B cell (primary cell): ENCODE data around the gene PACSIN1. TPM values are rescaled to one million over a fixed set of nuclear protein-coding genes. Genes with fewer than 3 reads are reported as not detected.
A peak's percentile ranks its signal among the peaks of the same experiment; 100 is the strongest.

Experiments
- ATAC-seq: fragments of 200-7000 bp; cut with Tn5 transposase; one replicate; pipeline ENCODE4 v1.10.0; 2021; ENCODE audit warnings: low read depth, mild to moderate bottlenecking, moderate number of reproducible peaks, moderate library complexity
- CTCF ChIA-PET: fragments of 350-600 bp; sonication (Branson Sonifier 250); formaldehyde crosslinking; loops from one replicate; lab custom pipeline; 2021; ENCODE audit warnings: antibody characterized with exemption, inconsistent platforms; lab: Charles Lee
- POLR2A ChIA-PET: fragments of 350-600 bp; sonication (Branson Sonifier 250); formaldehyde crosslinking; loops from one replicate; lab custom pipeline; 2021; ENCODE audit warnings: antibody characterized with exemption; lab: Charles Lee
- DNase-seq: peaks from one replicate; pipeline ENCODE4 v3.0.0; 2013
- H2AFZ ChIP-seq: 2 replicates; pipeline ENCODE4 v1.6.1; 2012; ENCODE audit warnings: mild to moderate bottlenecking, low read depth, low read length; ENCODE audit not compliant: insufficient read depth, poor library complexity, severe bottlenecking
- H3K27ac ChIP-seq, 2 donors: 1 replicate in 1 of 2; 2 replicates in 1 of 2; pipeline ENCODE4 v1.5.1; 2012 to 2013; ENCODE audit warnings: low read length in 2 of 2, mild to moderate bottlenecking in 2 of 2, moderate library complexity in 1 of 2
- H3K27me3 ChIP-seq, 4 experiments: fragments of 200-600 bp in 1 of 4; sonication (generic) in 1 of 4; replicated peaks in 1 of 4; 1 replicate in 2 of 4; 2 replicates in 2 of 4; pipeline versions ENCODE4 v1.6.1 to v1.7.0; 2013 to 2016; ENCODE audit warnings: low read length in 3 of 4, mild to moderate bottlenecking in 2 of 4, mixed read lengths in 1 of 4, moderate library complexity in 1 of 4; ENCODE audit not compliant: insufficient read depth in 4 of 4, control insufficient read depth in 3 of 4; ENCODE audit errors: control extremely low read depth in 1 of 4
- H3K36me3 ChIP-seq, 2 experiments: replicated peaks in 1 of 2; 1 replicate in 1 of 2; 2 replicates in 1 of 2; pipeline versions ENCODE4 v1.6.1 to v1.7.1; 2013; ENCODE audit warnings: low read length in 1 of 2; ENCODE audit not compliant: insufficient read depth in 2 of 2, control insufficient read depth in 1 of 2; ENCODE audit errors: control extremely low read depth in 1 of 2, extremely low read depth in 1 of 2
- H3K4me1 ChIP-seq, 2 donors: fragments of 200-600 bp in 1 of 2; sonication (generic) in 1 of 2; 1 replicate in 1 of 2; 2 replicates in 1 of 2; pipeline versions ENCODE4 v1.5.1 to v1.6.1; 2013 to 2017; ENCODE audit warnings: low read length in 2 of 2; ENCODE audit not compliant: control insufficient read depth in 2 of 2, insufficient read depth in 2 of 2
- H3K4me2 ChIP-seq: replicated peaks from 2 replicates; pipeline ENCODE3; 2012; ENCODE audit warnings: mild to moderate bottlenecking, low read depth, low read length; ENCODE audit not compliant: poor library complexity, severe bottlenecking
- H3K4me3 ChIP-seq, 5 experiments: fragments of 200-600 bp in 1 of 5; sonication (generic) in 1 of 5; 1 replicate in 3 of 5; 2 replicates in 2 of 5; pipeline versions ENCODE4 v1.5.1 to v1.7.0; 2011 to 2016; ENCODE audit warnings: low read length in 4 of 5, mild to moderate bottlenecking in 4 of 5, low read depth in 2 of 5, control low read depth in 1 of 5, moderate library complexity in 1 of 5; ENCODE audit not compliant: insufficient read depth in 1 of 5; ENCODE audit errors: control extremely low read depth in 1 of 5, extremely low read depth in 1 of 5
- H3K79me2 ChIP-seq: fragments of 200-600 bp; sonication (generic); one replicate; pipeline ENCODE4 v1.6.0; 2016; ENCODE audit warnings: low read length; ENCODE audit not compliant: control insufficient read depth, insufficient read depth
- H3K9ac ChIP-seq: fragments of 200-600 bp; sonication (generic); 2 replicates; pipeline ENCODE4 v1.6.1; 2017; ENCODE audit warnings: mild to moderate bottlenecking, low read length, moderate library complexity
- H3K9me3 ChIP-seq, 3 donors: one replicate each; pipeline versions ENCODE4 v1.6.1 to v1.7.1; 2013; ENCODE audit warnings: low read length in 2 of 3; ENCODE audit not compliant: control insufficient read depth in 2 of 3, insufficient read depth in 1 of 3; ENCODE audit errors: control extremely low read depth in 1 of 3
- H4K20me1 ChIP-seq: 2 replicates; pipeline ENCODE4 v1.6.0; 2012; ENCODE audit warnings: mild to moderate bottlenecking, low read length; ENCODE audit not compliant: insufficient read depth, control insufficient read depth, poor library complexity, severe bottlenecking
- H3K27ac Mint-ChIP-seq: one replicate; pipeline ENCODE4 v1.8.0; 2021; ENCODE audit warnings: mixed read lengths
- H3K27me3 Mint-ChIP-seq: one replicate; pipeline ENCODE4 v1.8.0; 2021; ENCODE audit warnings: mixed read lengths
- H3K4me1 Mint-ChIP-seq: one replicate; pipeline ENCODE4 v1.8.0; 2021; ENCODE audit warnings: mixed read lengths
- H3K4me3 Mint-ChIP-seq: one replicate; pipeline ENCODE4 v1.8.0; 2021; ENCODE audit warnings: mixed read lengths
- H3K9me3 Mint-ChIP-seq: one replicate; pipeline ENCODE4 v1.8.0; 2022; ENCODE audit warnings: mixed read lengths; ENCODE audit not compliant: insufficient read depth
- CTCF ChIP-seq: fragments of 200-600 bp; IDR thresholded peaks from one replicate; pipeline ENCODE4 v1.8.0; 2022; ENCODE audit warnings: antibody characterized with exemption, mild to moderate bottlenecking
- EZH2 ChIP-seq: IDR thresholded peaks from 2 replicates; pipeline ENCODE4 v1.6.1; 2012; ENCODE audit warnings: borderline replicate concordance, low read depth, mild to moderate bottlenecking, moderate library complexity, low read length; ENCODE audit not compliant: insufficient read depth, poor library complexity, severe bottlenecking
- WGBS: methylation state at CpG from one replicate; pipeline ENCODE4 v1.1.5; 2013; ENCODE audit warnings: missing lambda C conversion rate; ENCODE audit not compliant: insufficient coverage; 5-methylcytosine and 5-hydroxymethylcytosine counted together
- intact Hi-C: fragments of 100-400 bp; cut with micrococcal nuclease; formaldehyde crosslinking; loops from one replicate; pipeline ENCODE4 v1.10.0; 2022
- polyA plus RNA-seq: library from polyadenylated mRNA; depleted of rRNA; stranded (reverse); fragments of >200 nt; gene quantifications from 2 replicates; pipeline ENCODE4 v1.2.3, GENCODE V29; 2012
- total RNA-seq, 2 donors: library from RNA; stranded (reverse); fragments of 120-200 nt in 1 of 2; gene quantifications; 1 replicate in 1 of 2; 2 replicates in 1 of 2; pipeline versions ENCODE4 v1.2.3 to v1.2.4, GENCODE V29; 2013 to 2022

Gene PACSIN1
- total and polyA plus RNA-seq, 2 donors (not counting 1 experiment from before 2014, with no cell fraction given), result 0.18 to 0.20 TPM

GRCh38 chr6:34532230-34532629, 66.4 kb downstream of the PACSIN1 start:
- no peaks in the 10 kb centered on the region for H3K79me2 ChIP-seq
- H3K27ac ChIP-seq, result no peak overlapping the region

GRCh38 chr6:34534146-34534545, 68.3 kb downstream of the PACSIN1 start:
- ATAC-seq (no peak), DNase-seq (no peak)
- H3K36me3 ChIP-seq, result no peaks in the 10 kb centered on the region
- H3K9me3 Mint-ChIP-seq, result no peaks in the 10 kb centered on the region
- CTCF ChIA-PET, result no interaction called here
- no peak overlapping the region for H3K4me3 ChIP-seq
- no peak overlapping the region for H3K9ac ChIP-seq
- H3K4me1 ChIP-seq, result no peaks in the 10 kb centered on the region
- POLR2A ChIA-PET, result interaction anchor here (0.6 kb wide), 1 partner anchor 217 kb away, joined by 4 read pairs; no protein-coding TSS in a partner anchor
- no peaks in the 10 kb centered on the region for H3K9me3 ChIP-seq
- TF ChIP-seq CTCF (no peak), EZH2 (no peak)
- intact Hi-C loops, result no loop called here
- H3K4me2 ChIP-seq, result no peak overlapping the region
- H2AFZ ChIP-seq, result no peak overlapping the region
- H3K27me3 ChIP-seq, result no peaks in the 10 kb centered on the region
- no peaks in the 10 kb centered on the region for H3K79me2 ChIP-seq
- H3K4me1 Mint-ChIP-seq, result no peaks in the 10 kb centered on the region
- no peaks in the 10 kb centered on the region for H4K20me1 ChIP-seq
- H3K4me3 Mint-ChIP-seq, result no peak overlapping the region
- 90% methylated on average over 4 of the region's 6 CpGs for WGBS
- no peak overlapping the region for H3K27ac Mint-ChIP-seq
- H3K27me3 Mint-ChIP-seq, result no peaks in the 10 kb centered on the region
- no peak overlapping the region for H3K27ac ChIP-seq

More at GRCh38 chr6:34532230-34532629, 66.4 kb downstream of the PACSIN1 start:
- ATAC-seq, result no peak
- Mint-ChIP-seq H3K9me3 (no peaks in the 10 kb centered on the region), H3K4me3 (no peak overlapping the region), H3K4me1 (peaks cover 5% of the 10 kb centered on the region), H3K27ac (no peak overlapping the region), H3K27me3 (no peaks in the 10 kb centered on the region)
- no peaks in the 10 kb centered on the region for H3K36me3 ChIP-seq
- no peaks in the 10 kb centered on the region for H3K27me3 ChIP-seq
- H3K9ac ChIP-seq, result no peak overlapping the region
- ChIA-PET POLR2A (no interaction called here), CTCF (no interaction called here)
- TF ChIP-seq CTCF, result no peak
- TF ChIP-seq EZH2, result no peak
- H2AFZ ChIP-seq, result no peak overlapping the region
- H4K20me1 ChIP-seq, result no peaks in the 10 kb centered on the region
- H3K9me3 ChIP-seq, result no peaks in the 10 kb centered on the region
- peak overlapping the region in 1 of 5 experiments; percentile 15 for H3K4me3 ChIP-seq
- intact Hi-C loops, result no loop called here
- peak overlapping the region; percentile 39 for H3K4me2 ChIP-seq
- 83% methylated on average over 7 of the region's 15 CpGs for WGBS
- H3K4me1 ChIP-seq, result peaks cover 0 to 3% of the 10 kb centered on the region in 2 donors
- DNase-seq, result no peak
